H1 (cell line): ENCODE data around the gene ST8SIA4. TPM values are rescaled to one million over a fixed set of nuclear protein-coding genes. Genes with fewer than 3 reads are reported as not detected.

Experiments
- CTCF ChIA-PET: fragments of 300-600 bp; sonication (Branson Sonifier 250); formaldehyde crosslinking; loops from one replicate; lab custom pipeline; 2021; ENCODE audit not compliant: partially characterized antibody; lab: Charles Lee
- POLR2A ChIA-PET: fragments of 300-600 bp; sonication (Branson Sonifier 250); formaldehyde crosslinking; loops from one replicate; lab custom pipeline; 2021; ENCODE audit warnings: inconsistent platforms; ENCODE audit not compliant: partially characterized antibody; lab: Charles Lee
- DNase-seq, 2 experiments: peaks; one replicate each; pipeline versions ENCODE4 v3.0.0 to v3.0.0-alpha.2; 2010 to 2022; ENCODE audit warnings: low spot score in 2 of 2, low read depth in 1 of 2, mixed read lengths in 1 of 2
- FAIRE-seq: peaks from 2 replicates; lab custom pipeline; 2011; peaks lifted over from hg19 to GRCh38; lab: Jason Lieb, UNC
- H2AFZ ChIP-seq: 2 replicates; pipeline ENCODE4 v1.8.1; 2012; ENCODE audit warnings: low read length, inconsistent platforms
- H2AK5ac ChIP-seq: 2 replicates; pipeline ENCODE4 v1.6.1; 2013; ENCODE audit warnings: low read depth, low read length
- H2BK120ac ChIP-seq: replicated peaks from 2 replicates; pipeline ENCODE3; 2013; ENCODE audit warnings: low read depth, low read length, inconsistent platforms
- H2BK12ac ChIP-seq: 2 replicates; pipeline ENCODE4 v1.6.1; 2013; ENCODE audit warnings: low read depth, low read length
- H2BK15ac ChIP-seq: 2 replicates; pipeline ENCODE4 v1.6.1; 2013; ENCODE audit warnings: low read length
- H2BK20ac ChIP-seq: 2 replicates; pipeline ENCODE4 v1.6.1; 2013; ENCODE audit warnings: low read length
- H2BK5ac ChIP-seq: 2 replicates; pipeline ENCODE4 v1.6.1; 2013; ENCODE audit warnings: low read depth, low read length
- H3K14ac ChIP-seq: 2 replicates; pipeline ENCODE4 v1.6.1; 2013; ENCODE audit warnings: inconsistent platforms; ENCODE audit not compliant: insufficient read length
- H3K18ac ChIP-seq: 2 replicates; pipeline ENCODE4 v1.6.1; 2013; ENCODE audit warnings: low read length; ENCODE audit errors: extremely low read depth
- H3K23ac ChIP-seq: 2 replicates; pipeline ENCODE4 v1.6.1; 2013; ENCODE audit warnings: inconsistent platforms; ENCODE audit not compliant: insufficient read length
- H3K23me2 ChIP-seq: 2 replicates; pipeline ENCODE4 v1.6.1; 2013; ENCODE audit warnings: low read depth, low read length
- H3K27ac ChIP-seq: 2 replicates; pipeline ENCODE4 v1.6.1; 2011; ENCODE audit warnings: low read depth, low read length, inconsistent platforms
- H3K27me3 ChIP-seq, 4 experiments: replicated peaks in 1 of 4; 1 replicate in 1 of 4; 2 replicates in 3 of 4; pipeline versions ENCODE4 v1.6.1 to v1.8.1; 2011 to 2013; ENCODE audit warnings: low read length in 3 of 4, mild to moderate bottlenecking in 3 of 4, inconsistent platforms in 2 of 4, mixed read lengths in 2 of 4, moderate library complexity in 1 of 4; ENCODE audit not compliant: control insufficient read depth in 3 of 4, insufficient read depth in 3 of 4; ENCODE audit errors: extremely low read depth in 1 of 4
- H3K36me3 ChIP-seq, 4 experiments: 2 replicates each; pipeline versions ENCODE4 v1.6.1 to v1.8.1; 2011 to 2013; ENCODE audit warnings: mild to moderate bottlenecking in 4 of 4, low read length in 3 of 4, moderate library complexity in 2 of 4, control low read depth in 1 of 4, inconsistent platforms in 1 of 4; ENCODE audit not compliant: insufficient read depth in 4 of 4, control insufficient read depth in 2 of 4
- H3K4ac ChIP-seq: replicated peaks from 2 replicates; pipeline ENCODE3; 2013; ENCODE audit warnings: low read length, low read depth, mixed read lengths, inconsistent platforms; ENCODE audit not compliant: insufficient read length
- H3K4me1 ChIP-seq, 4 experiments: replicated peaks in 1 of 4; 1 replicate in 1 of 4; 2 replicates in 3 of 4; pipeline versions ENCODE4 v1.6.1 to v1.8.1; 2011 to 2013; ENCODE audit warnings: low read length in 3 of 4, inconsistent platforms in 2 of 4, mixed read lengths in 1 of 4; ENCODE audit not compliant: insufficient read depth in 4 of 4, control insufficient read depth in 3 of 4
- H3K4me2 ChIP-seq, 2 experiments: 2 replicates each; pipeline versions ENCODE4 v1.6.1 to v1.8.1; 2011 to 2013; ENCODE audit warnings: low read depth in 2 of 2, low read length in 2 of 2, control low read depth in 1 of 2, inconsistent platforms in 1 of 2, mild to moderate bottlenecking in 1 of 2; ENCODE audit not compliant: insufficient read depth in 1 of 2
- H3K4me3 ChIP-seq, 4 experiments: fragments of 200-600, 300-600 bp in 1 of 4; sonication (generic), shearing (Covaris generic), sonication (Bioruptor Twin) in 1 of 4; 2 replicates each; pipeline versions ENCODE4 v1.5.1 to v1.8.1; 2011 to 2016; ENCODE audit warnings: low read length in 4 of 4, low read depth in 3 of 4, control low read depth in 2 of 4, inconsistent platforms in 2 of 4, mild to moderate bottlenecking in 2 of 4, mixed read lengths in 1 of 4, moderate library complexity in 1 of 4; ENCODE audit not compliant: insufficient read depth in 2 of 4; ENCODE audit errors: extremely low read depth in 1 of 4
- H3K56ac ChIP-seq: replicated peaks from 2 replicates; pipeline ENCODE3; 2013; ENCODE audit warnings: low read depth, mild to moderate bottlenecking, mixed read lengths, low read length, inconsistent platforms; ENCODE audit not compliant: insufficient read length
- H3K79me1 ChIP-seq: 2 replicates; pipeline ENCODE4 v1.6.1; 2013; ENCODE audit warnings: low read depth, low read length, control low read depth
- H3K79me2 ChIP-seq, 2 experiments: 2 replicates each; pipeline versions ENCODE4 v1.6.1 to v1.8.1; 2012 to 2013; ENCODE audit warnings: low read length in 2 of 2, mild to moderate bottlenecking in 2 of 2, inconsistent platforms in 1 of 2; ENCODE audit not compliant: insufficient read depth in 2 of 2, control insufficient read depth in 1 of 2
- H3K9ac ChIP-seq, 4 experiments: replicated peaks in 1 of 4; 1 replicate in 1 of 4; 2 replicates in 3 of 4; pipeline versions ENCODE4 v1.6.1 to v1.8.1; 2011 to 2013; ENCODE audit warnings: low read depth in 3 of 4, low read length in 3 of 4, control low read depth in 2 of 4, mild to moderate bottlenecking in 2 of 4, moderate library complexity in 2 of 4, inconsistent platforms in 1 of 4; ENCODE audit errors: extremely low read depth in 1 of 4
- H3K9me3 ChIP-seq, 2 experiments: 2 replicates each; pipeline versions ENCODE4 v1.6.1 to v1.8.1; 2012 to 2013; ENCODE audit warnings: mild to moderate bottlenecking in 2 of 2, moderate library complexity in 2 of 2, control low read depth in 1 of 2, inconsistent platforms in 1 of 2, low read depth in 1 of 2, low read length in 1 of 2, mixed read lengths in 1 of 2; ENCODE audit not compliant: insufficient read depth in 2 of 2
- H4K20me1 ChIP-seq, 2 experiments: replicated peaks in 1 of 2; 2 replicates each; pipeline versions ENCODE3 to v1.8.1; 2011 to 2013; ENCODE audit warnings: inconsistent platforms in 2 of 2, low read length in 2 of 2, mild to moderate bottlenecking in 1 of 2; ENCODE audit not compliant: insufficient read depth in 2 of 2, control insufficient read depth in 1 of 2
- H4K5ac ChIP-seq: 2 replicates; pipeline ENCODE4 v1.6.1; 2013; ENCODE audit warnings: low read length, low read depth, mixed read lengths, inconsistent platforms; ENCODE audit not compliant: insufficient read length
- H4K8ac ChIP-seq: 2 replicates; pipeline ENCODE4 v1.8.0; 2013; ENCODE audit warnings: mild to moderate bottlenecking, moderate library complexity, low read length, inconsistent platforms; ENCODE audit not compliant: insufficient read depth; ENCODE audit errors: extremely low read depth
- H4K91ac ChIP-seq: replicated peaks from 2 replicates; pipeline ENCODE3; 2013; ENCODE audit warnings: low read length, mixed read lengths, inconsistent platforms; ENCODE audit not compliant: insufficient read length
- ATF2 ChIP-seq: IDR thresholded peaks from 2 replicates; pipeline ENCODE4 v1.6.1; 2012; ENCODE audit warnings: low read length, inconsistent platforms
- ATF3 ChIP-seq: IDR thresholded peaks from 2 replicates; pipeline ENCODE4 v1.6.1; 2011; ENCODE audit warnings: low read depth, mild to moderate bottlenecking, low read length; ENCODE audit not compliant: insufficient read depth
- CBX5 ChIP-seq: fragments of 300-800, 300-1000 bp; sonication (generic); IDR thresholded peaks from 2 replicates; pipeline ENCODE4 v1.7.1; 2016; ENCODE audit warnings: antibody characterized with exemption, low read length, low read depth
- JUND ChIP-seq: IDR thresholded peaks from 2 replicates; pipeline ENCODE4 v1.6.1; 2011; ENCODE audit warnings: mild to moderate bottlenecking, improper control_type of control experiment, low read length
- MAFK ChIP-seq: IDR thresholded peaks from 2 replicates; pipeline ENCODE4 v1.6.1; 2012; ENCODE audit warnings: low read depth, mild to moderate bottlenecking, improper control_type of control experiment, low read length
- MAX ChIP-seq: IDR thresholded peaks from 2 replicates; pipeline ENCODE4 v1.6.1; 2012; ENCODE audit warnings: inconsistent platforms
- POLR2A ChIP-seq, 2 experiments: IDR thresholded peaks; 1 replicate in 1 of 2; 2 replicates in 1 of 2; pipeline ENCODE4 v1.6.1; 2011; ENCODE audit warnings: low read depth in 2 of 2, low read length in 2 of 2, mild to moderate bottlenecking in 2 of 2; ENCODE audit errors: control extremely low read depth in 1 of 2
- POLR2AphosphoS5 ChIP-seq: IDR thresholded peaks from 2 replicates; pipeline ENCODE4 v1.6.1; 2011; ENCODE audit warnings: low read depth, low read length
- SIN3A ChIP-seq, 2 experiments: IDR thresholded peaks in 1 of 2; conservative IDR thresholded peaks in 1 of 2; 2 replicates each; pipeline ENCODE4 v1.6.1; 2011 to 2012; ENCODE audit warnings: low read length in 2 of 2, improper control_type of control experiment in 1 of 2, low read depth in 1 of 2, mild to moderate bottlenecking in 1 of 2
- SP1 ChIP-seq: IDR thresholded peaks from 2 replicates; pipeline ENCODE4 v1.6.1; 2011; ENCODE audit warnings: low read depth, low read length
- SRF ChIP-seq: IDR thresholded peaks from 2 replicates; pipeline ENCODE4 v1.6.1; 2011; ENCODE audit warnings: mild to moderate bottlenecking, low read depth, low read length, moderate library complexity
- SUZ12 ChIP-seq: fragments of 200-600 bp; sonication (generic); IDR thresholded peaks from 2 replicates; pipeline ENCODE4 v1.6.1; 2012; ENCODE audit warnings: mild to moderate bottlenecking, inconsistent platforms, low read length, moderate library complexity, mixed read lengths
- TAF1 ChIP-seq: IDR thresholded peaks from 2 replicates; pipeline ENCODE4 v1.6.1; 2011; ENCODE audit warnings: mild to moderate bottlenecking, low read depth, low read length
- WGBS, 2 experiments: shearing (Covaris generic) in 1 of 2; methylation state at CpG; one replicate each; pipeline versions ENCODE4 v1.1.6 to v1.1.7; 2013 to 2015; ENCODE audit warnings: low lambda C conversion rate in 2 of 2, mixed read lengths in 2 of 2, inconsistent platforms in 1 of 2, low coverage in 1 of 2, missing lambda C conversion rate in 1 of 2; ENCODE audit not compliant: insufficient replicate concordance in 2 of 2, insufficient coverage in 1 of 2, insufficient read length in 1 of 2; ENCODE audit errors: extremely low coverage in 1 of 2, missing lambda C conversion rate in 1 of 2; 5-methylcytosine and 5-hydroxymethylcytosine counted together
- polyA plus RNA-seq, 7 experiments: library from polyadenylated mRNA; depleted of rRNA in 3 of 7; stranded (reverse) in 5 of 7; unstranded in 2 of 7; fragments of >200 nt in 5 of 7; fragments of 200-250 nt in 2 of 7; gene quantifications; 1 replicate in 5 of 7; 2 replicates in 1 of 7; 4 replicates in 1 of 7; pipeline versions ENCODE4 v1.2.1 to v1.2.3, GENCODE V29; 2011 to 2013; ENCODE audit warnings: missing spikeins in 2 of 7, mixed read lengths in 2 of 7
- total RNA-seq: library from RNA; stranded (reverse); fragmentation: NEBNext Ultra II Directional; extraction: Animal tissue kit (Norgen Biotek cat#: 25700); gene quantifications from 2 replicates; pipeline ENCODE4 v1.2.1, GENCODE V29; 2021

The ST8SIA4 gene
- total and polyA plus RNA-seq, 2 of the 8 experiments (the other 6 are each of a cell fraction or from before 2014, with no cell fraction given): 0.08 to 0.50 TPM

DNA sequence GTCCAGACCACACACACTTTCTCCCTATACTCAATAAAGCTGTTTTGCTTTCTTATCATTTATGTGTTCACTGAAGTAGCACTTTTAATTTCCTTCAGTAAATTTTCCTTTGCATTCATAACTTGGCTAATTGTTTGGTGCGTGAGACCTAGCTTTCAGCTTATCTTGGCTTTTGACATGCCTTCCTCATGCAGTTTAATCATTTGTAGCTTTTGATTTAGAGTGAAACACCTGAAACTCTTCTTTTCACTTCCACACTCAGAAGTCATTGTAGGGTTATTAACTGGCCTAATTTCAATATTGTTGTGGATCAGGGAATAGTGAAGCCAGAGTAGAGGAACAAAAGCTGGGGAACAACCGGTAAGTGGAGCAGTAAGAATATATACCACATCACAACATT lies 114.7 kb downstream of the ST8SIA4 start:
- Histone ChIP-seq H3K27me3 (no peaks in the 10 kb centered on the region), H2BK15ac (no peak overlapping the region), H3K9ac (no peak overlapping the region), H3K23ac (no peak overlapping the region), H3K14ac (no peak overlapping the region), H4K8ac (no peak overlapping the region), H2AK5ac (no peak overlapping the region), H4K91ac (no peak overlapping the region), H4K20me1 (no peaks in the 10 kb centered on the region), H2AFZ (no peak overlapping the region), H3K36me3 (no peaks in the 10 kb centered on the region), H3K4me3 (no peak overlapping the region), H3K56ac (no peak overlapping the region), H2BK5ac (no peak overlapping the region), H3K9me3 (peaks cover 0 to 8% of the 10 kb centered on the region in 2 experiments; a peak in 2 of 4 replicates), H3K18ac (no peak overlapping the region), H3K23me2 (no peaks in the 10 kb centered on the region), H3K79me1 (no peaks in the 10 kb centered on the region), H3K4me1 (peaks cover 0 to 8% (median 3%) of the 10 kb centered on the region in 4 experiments; a peak in 4 of 7 replicates), H3K4me2 (no peak overlapping the region), H2BK120ac (no peak overlapping the region), H4K5ac (no peak overlapping the region), H3K79me2 (no peaks in the 10 kb centered on the region), H3K4ac (no peak overlapping the region), H2BK12ac (no peak overlapping the region), H2BK20ac (no peak overlapping the region), H3K27ac (no peak overlapping the region)
- FAIRE-seq (no peak), DNase-seq (no peak)
- ChIA-PET POLR2A (no interaction called here), CTCF (interaction anchor here (0.6 to 2.6 kb wide), 9 partner anchors 9 to 1171 kb away, joined by 3 to 14 read pairs (median 5); no protein-coding TSS in a partner anchor)
- 89% methylated on average over 2 of the region's 2 CpGs; no CpG with 5 or more reads in 1 of the 2 experiments for WGBS, 2 experiments
- no peak for TF ChIP-seq POLR2AphosphoS5
- TF ChIP-seq MAFK: no peak
- no peak for TF ChIP-seq MAX
- no peak for TF ChIP-seq JUND
- TF ChIP-seq SRF: no peak
- no peak for TF ChIP-seq ATF2
- no peak for TF ChIP-seq ATF3
- no peak for TF ChIP-seq POLR2A (IDR thresholded peaks at IDR 0.05; ENCODE audit: control extremely low read depth in 1 of 2, low read depth in 2 of 2, low read length in 2 of 2)
- no peak for TF ChIP-seq SP1
- no peak for TF ChIP-seq TAF1
- TF ChIP-seq SIN3A (conservative IDR thresholded peaks at IDR 0.05 in 1 of 2, IDR thresholded peaks at IDR 0.05 in 1 of 2; ENCODE audit: low read depth in 1 of 2, low read length in 2 of 2): no peak
- TF ChIP-seq SUZ12: no peak
- no peak for TF ChIP-seq CBX5
